HEK293T (cell line): ENCODE data around the gene CCDC170.

Experiments
- CTCF ChIA-PET: fragments of 350-600 bp; formaldehyde crosslinking; extraction: SDS; loops from one replicate; lab custom pipeline; 2021; ENCODE audit warnings: antibody characterized with exemption, inconsistent platforms; lab: Yijun Ruan, JAX
- POLR2A ChIA-PET: fragments of 350-600 bp; formaldehyde crosslinking; extraction: SDS; loops from one replicate; lab custom pipeline; 2020; ENCODE audit warnings: antibody characterized with exemption, inconsistent platforms; lab: Yijun Ruan, JAX
- DNase-seq: peaks from one replicate; pipeline ENCODE4 v3.0.0; 2012; ENCODE audit warnings: mixed read lengths; ENCODE audit errors: extremely low spot score
- ARNT ChIP-seq: fragments of 450-650 bp; IDR thresholded peaks from 2 replicates; pipeline ENCODE4 v1.6.1; 2017; ENCODE audit warnings: mild to moderate bottlenecking
- BHLHE40 ChIP-seq: fragments of 450-650 bp; IDR thresholded peaks from 2 replicates; pipeline ENCODE4 v1.6.1; 2016; ENCODE audit warnings: mild to moderate bottlenecking, moderate library complexity, borderline replicate concordance
- CTBP1 ChIP-seq: fragments of 450-650 bp; IDR thresholded peaks from 2 replicates; pipeline ENCODE4 v1.6.1; 2016; ENCODE audit warnings: borderline replicate concordance
- ELF4 ChIP-seq: fragments of 450-650 bp; IDR thresholded peaks from 2 replicates; pipeline ENCODE4 v1.6.1; 2017; ENCODE audit warnings: antibody characterized with exemption
- FOXA1 ChIP-seq: fragments of 450-650 bp; IDR thresholded peaks from 2 replicates; pipeline ENCODE4 v1.6.1; 2016; ENCODE audit warnings: mild to moderate bottlenecking
- FOXK2 ChIP-seq: fragments of 450-650 bp; IDR thresholded peaks from 2 replicates; pipeline ENCODE4 v1.6.1; 2016; ENCODE audit warnings: mild to moderate bottlenecking
- FOXM1 ChIP-seq: fragments of 450-650 bp; IDR thresholded peaks from 2 replicates; pipeline ENCODE4 v1.6.1; 2017; ENCODE audit warnings: mild to moderate bottlenecking, borderline replicate concordance
- HDGF ChIP-seq: fragments of 450-650 bp; IDR thresholded peaks from 2 replicates; pipeline ENCODE4 v1.6.1; 2017; ENCODE audit warnings: antibody characterized with exemption, borderline replicate concordance
- L3MBTL2 ChIP-seq: fragments of 450-650 bp; conservative IDR thresholded peaks from 2 replicates; pipeline ENCODE4 v1.6.1; 2016; ENCODE audit warnings: mild to moderate bottlenecking
- LEF1 ChIP-seq: fragments of 450-650 bp; IDR thresholded peaks from 2 replicates; pipeline ENCODE4 v1.6.1; 2017; ENCODE audit warnings: mild to moderate bottlenecking, borderline replicate concordance
- NFRKB ChIP-seq: fragments of 450-650 bp; IDR thresholded peaks from 2 replicates; pipeline ENCODE4 v1.6.1; 2016; ENCODE audit warnings: mild to moderate bottlenecking, moderate library complexity
- SP1 ChIP-seq: fragments of 450-650 bp; IDR thresholded peaks from 2 replicates; pipeline ENCODE4 v1.6.1; 2017
- SUZ12 ChIP-seq: fragments of 450-650 bp; IDR thresholded peaks from 2 replicates; pipeline ENCODE4 v1.6.1; 2016; ENCODE audit warnings: mild to moderate bottlenecking
- TARDBP ChIP-seq: fragments of 450-650 bp; IDR thresholded peaks from 2 replicates; pipeline ENCODE4 v1.6.1; 2016
- ZNF384 ChIP-seq: fragments of 450-650 bp; IDR thresholded peaks from 2 replicates; pipeline ENCODE4 v1.6.1; 2016
- TF ChIP-seq, protein P1 (sequence below): fragments of 450-650 bp; IDR thresholded peaks from 2 replicates; pipeline ENCODE4 v1.6.1; 2016

Gene CCDC170

DNA sequence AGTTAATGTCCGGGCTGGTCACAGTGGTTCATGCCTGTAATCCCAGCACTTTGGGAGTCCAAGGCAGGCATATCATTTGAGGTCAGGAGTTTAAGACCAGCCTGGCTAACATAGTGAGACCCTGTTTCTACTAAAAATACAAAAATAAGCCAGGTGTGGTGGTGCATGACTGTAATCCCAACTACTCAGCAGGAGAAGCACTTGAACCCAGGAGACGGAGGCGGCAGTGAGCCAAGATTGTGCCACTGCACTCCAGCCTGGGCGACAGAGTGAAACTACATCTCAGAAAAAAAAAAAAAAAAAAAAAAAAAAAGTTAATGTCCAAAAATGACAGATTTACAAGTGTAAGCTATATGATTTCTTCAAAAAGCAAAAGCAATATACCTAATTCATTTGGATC is 124.9 kb downstream of the CCDC170 start:
- TF ChIP-seq BHLHE40 (no peak), NFRKB (no peak), ARNT (no peak), ZNF384 (no peak; the same call in 1 of the 2 replicates), SUZ12 (no peak), L3MBTL2 (no peak), HDGF (no peak), FOXK2 (no peak), ELF4 (no peak)
- CTCF ChIA-PET: no interaction called here
- no peak for DNase-seq
- POLR2A ChIA-PET: no interaction called here

DNA sequence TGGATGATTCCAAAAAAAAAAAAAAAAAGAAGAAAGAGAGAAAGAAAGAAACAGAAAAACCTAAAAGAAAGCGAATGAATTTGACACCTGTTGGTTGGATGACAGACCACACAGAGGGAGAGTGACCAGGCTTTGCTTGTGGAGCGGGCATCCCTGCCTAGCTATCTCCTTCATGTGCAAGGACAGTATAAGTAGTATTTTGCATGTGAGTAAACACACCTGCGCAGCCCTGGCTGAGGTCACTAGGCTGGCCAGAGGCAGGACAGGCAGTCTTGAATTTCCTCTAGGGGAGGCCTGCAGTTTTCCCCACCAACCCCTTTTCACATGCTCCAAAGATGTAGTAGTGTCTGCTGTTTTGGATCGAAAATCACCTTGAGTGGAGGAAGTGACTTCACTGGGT is 126.4 kb downstream of the CCDC170 start:
- TF ChIP-seq, protein P1, sequence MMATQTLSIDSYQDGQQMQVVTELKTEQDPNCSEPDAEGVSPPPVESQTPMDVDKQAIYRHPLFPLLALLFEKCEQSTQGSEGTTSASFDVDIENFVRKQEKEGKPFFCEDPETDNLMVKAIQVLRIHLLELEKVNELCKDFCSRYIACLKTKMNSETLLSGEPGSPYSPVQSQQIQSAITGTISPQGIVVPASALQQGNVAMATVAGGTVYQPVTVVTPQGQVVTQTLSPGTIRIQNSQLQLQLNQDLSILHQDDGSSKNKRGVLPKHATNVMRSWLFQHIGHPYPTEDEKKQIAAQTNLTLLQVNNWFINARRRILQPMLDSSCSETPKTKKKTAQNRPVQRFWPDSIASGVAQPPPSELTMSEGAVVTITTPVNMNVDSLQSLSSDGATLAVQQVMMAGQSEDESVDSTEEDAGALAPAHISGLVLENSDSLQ: no peak
- TF ChIP-seq SP1 (no peak), BHLHE40 (no peak), FOXM1 (no peak), ELF4 (no peak), ARNT (no peak), FOXA1 (no peak), TARDBP (no peak), SUZ12 (no peak), ZNF384 (no peak), LEF1 (no peak)
- POLR2A ChIA-PET: no interaction called here
- no peak for DNase-seq
- CTCF ChIA-PET: no interaction called here

DNA sequence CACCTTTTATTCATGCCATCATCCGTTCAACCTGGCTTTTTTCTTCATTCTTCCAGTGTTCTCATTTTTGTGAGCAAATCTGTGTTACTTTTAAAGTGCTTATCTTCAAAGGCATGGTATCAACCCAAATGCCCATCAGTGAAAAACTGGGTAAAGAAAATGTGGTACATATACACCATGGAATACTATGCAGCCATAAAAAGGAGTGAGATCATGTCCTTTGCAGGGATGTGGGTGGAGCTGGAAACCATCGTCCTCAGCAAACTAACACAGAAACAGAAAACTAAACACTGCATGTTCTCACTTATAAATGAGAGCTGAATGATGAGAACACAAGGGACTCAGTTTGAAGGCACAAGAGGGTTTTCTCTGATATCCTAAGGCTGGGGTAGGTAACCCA is 130.3 kb downstream of the CCDC170 start:
- CTCF ChIA-PET: no interaction called here
- no peak for TF ChIP-seq TARDBP
- DNase-seq: no peak
- POLR2A ChIA-PET: no interaction called here

- POLR2A ChIA-PET: no interaction called here
- CTCF ChIA-PET: no interaction called here
- no peak for TF ChIP-seq SUZ12
- TF ChIP-seq BHLHE40: no peak
- TF ChIP-seq FOXM1: no peak
- TF ChIP-seq ARNT: no peak
- TF ChIP-seq ELF4: no peak
- TF ChIP-seq TARDBP: no peak
- TF ChIP-seq L3MBTL2: no peak
- no peak for TF ChIP-seq SP1
- TF ChIP-seq CTBP1: no peak
- TF ChIP-seq NFRKB: no peak
- TF ChIP-seq, protein P1: no peak
- no peak for TF ChIP-seq HDGF
- TF ChIP-seq LEF1: no peak
- TF ChIP-seq FOXK2: no peak
- no peak for TF ChIP-seq ZNF384
- no peak for TF ChIP-seq FOXA1
- DNase-seq: no peak
Measured at GRCh38 chr6:151624481-151624880, 130.7 kb downstream of the CCDC170 start.

DNA sequence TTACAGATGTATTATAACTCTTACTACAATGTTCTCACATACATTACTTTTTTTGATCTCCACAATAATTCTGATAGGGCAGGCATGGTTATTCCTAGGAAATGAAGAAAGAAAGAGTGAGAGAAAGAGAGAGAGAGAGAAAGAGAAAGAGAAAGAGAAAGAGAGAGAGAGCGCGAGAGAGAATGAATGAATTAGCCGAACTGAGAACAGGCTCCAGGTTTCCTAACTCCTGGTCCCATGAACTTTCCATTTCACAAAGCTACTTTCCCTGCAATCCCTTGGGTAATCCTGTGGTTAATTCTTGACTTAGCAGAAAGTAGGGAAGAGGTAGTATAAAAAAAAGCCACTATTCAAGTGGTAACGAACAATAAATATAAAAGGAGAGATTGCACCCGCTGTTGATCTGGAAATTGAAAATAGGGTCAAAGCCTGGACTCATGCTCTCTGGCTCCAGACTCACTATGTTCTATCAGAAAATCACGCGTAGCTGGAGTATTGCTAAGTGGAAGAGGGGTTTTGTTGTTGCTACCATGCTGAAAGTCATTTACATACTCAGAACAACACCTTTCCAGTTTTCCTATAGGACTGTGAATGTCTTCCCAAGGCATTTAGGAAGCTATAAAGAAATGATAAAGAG is 131.2 kb downstream of the CCDC170 start:
- TF ChIP-seq SUZ12 (no peak), BHLHE40 (no peak), HDGF (no peak), ZNF384 (no peak)
- POLR2A ChIA-PET: no interaction called here
- no peak for DNase-seq
- CTCF ChIA-PET: no interaction called here

DNA sequence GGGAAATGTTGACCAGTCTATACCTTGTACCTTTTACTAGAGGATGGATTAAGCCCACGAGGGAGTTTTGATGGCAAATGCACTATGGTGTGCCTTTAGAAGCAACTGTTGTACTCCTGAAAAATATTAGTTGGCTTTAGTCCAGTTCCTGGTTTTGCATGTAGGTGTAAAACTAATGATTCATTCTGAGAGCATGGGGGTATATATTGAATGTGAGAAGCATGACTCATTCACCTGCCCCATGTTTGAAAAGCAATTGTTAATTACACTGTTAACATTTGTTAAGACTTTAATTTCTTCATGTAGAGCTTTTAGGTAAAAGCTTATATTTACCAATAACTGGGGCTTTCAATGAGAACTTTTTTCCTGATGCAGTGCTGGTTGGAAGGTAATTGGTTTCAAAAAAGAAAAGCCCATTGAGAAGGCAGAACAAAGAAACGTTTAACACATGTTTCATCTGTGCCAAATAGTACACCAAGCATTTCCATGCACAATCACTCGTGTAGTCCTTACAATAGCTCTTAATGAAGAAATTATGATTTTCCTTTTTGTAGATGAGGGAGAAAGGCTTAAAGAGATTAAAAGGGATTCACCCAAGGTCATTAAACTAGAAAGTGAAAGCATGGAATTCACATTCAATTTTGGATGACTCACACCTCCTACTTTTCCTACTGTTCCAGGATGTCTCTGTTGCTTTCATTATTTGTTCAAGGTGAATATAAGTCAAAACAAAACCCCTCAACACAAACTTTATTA is 134.1 kb downstream of the CCDC170 start:
- DNase-seq: no peak
- CTCF ChIA-PET: no interaction called here
- POLR2A ChIA-PET: no interaction called here
- TF ChIP-seq ZNF384 (no peak), NFRKB (no peak), ELF4 (no peak), FOXK2 (no peak), ARNT (no peak), SUZ12 (no peak), CTBP1 (no peak), FOXA1 (no peak), FOXM1 (no peak), LEF1 (no peak), TARDBP (no peak), BHLHE40 (no peak)
- TF ChIP-seq, protein P1: no peak
